Ovary (tissue), 9 donors: ENCODE results near the gene DGKG. TPM values are rescaled to one million over a fixed set of nuclear protein-coding genes. Genes with fewer than 3 reads are reported as not detected.

ENCODE experiments used
- DNase-seq, 5 donors: peaks; one replicate each; pipeline ENCODE4 v3.0.0-alpha.2; 2019 to 2020
- H3K27ac ChIP-seq, 2 donors: fragments of 200-600 bp; one replicate each; pipeline versions ENCODE4 v1.5.1 to v1.8.0; 2019 to 2022
- H3K27me3 ChIP-seq: fragments of 200-600 bp; one replicate; pipeline ENCODE4 v1.8.0; 2022
- H3K36me3 ChIP-seq: fragments of 200-600 bp; sonication (generic); one replicate; pipeline ENCODE4 v1.5.1; 2019
- H3K4me1 ChIP-seq: one replicate; pipeline ENCODE4 v1.8.1; 2013; ENCODE audit warnings: mild to moderate bottlenecking, moderate library complexity; ENCODE audit not compliant: insufficient read depth
- H3K4me3 ChIP-seq: fragments of 200-600 bp; sonication (generic); one replicate; pipeline ENCODE4 v1.5.1; 2017
- H3K9me3 ChIP-seq, 2 donors: fragments of 200-600 bp in 1 of 2; sonication (generic) in 1 of 2; one replicate each; pipeline versions ENCODE4 v1.5.1 to v1.8.1; 2013 to 2019; ENCODE audit warnings: mild to moderate bottlenecking in 1 of 2, moderate library complexity in 1 of 2
- EP300 ChIP-seq: sonication (generic); formaldehyde crosslinking; IDR thresholded peaks from one replicate; pipeline ENCODE4 v1.6.1; 2017; ENCODE audit warnings: antibody characterized with exemption
- POLR2A ChIP-seq: fragments of 450-650 bp; IDR thresholded peaks from one replicate; pipeline ENCODE4 v1.6.1; 2017; ENCODE audit warnings: antibody characterized with exemption, mild to moderate bottlenecking, moderate library complexity
- WGBS, 3 donors: extraction: QIAGEN DNeasy Blood & Tissue Kit in 1 of 3; methylation state at CpG; one replicate each; pipeline versions ENCODE4 v1.1.5 to v1.1.7; 2013 to 2017; 5-methylcytosine and 5-hydroxymethylcytosine counted together
- intact Hi-C, 4 donors: fragments of 100-400 bp; cut with DNase I; formaldehyde crosslinking; loops; one replicate each; pipeline versions ENCODE4 v1.11.0 to v1.15.1; 2022 to 2023
- polyA plus RNA-seq, 2 donors: library from polyadenylated mRNA; stranded (reverse); fragments of 200-250 nt in 1 of 2; fragments of 350-450 nt in 1 of 2; fragmentation: Illumina TruSeq in 1 of 2; extraction: RNeasy Lipid Tissue Mini Kit (QIAGEN cat#74804) in 1 of 2; gene quantifications; one replicate each; pipeline ENCODE4 v1.2.3, GENCODE V29; 2013 to 2014
- total RNA-seq, 7 donors: library from RNA; depleted of rRNA in 2 of 7; stranded (reverse); fragments of >200 nt in 2 of 7; fragmentation: NEBNext Ultra II Directional in 3 of 7; extraction: Animal tissue kit (Norgen Biotek cat#: 25700) in 3 of 7; gene quantifications; one replicate each; pipeline versions ENCODE4 v1.1.0 to v1.2.4, GENCODE V29; 2016 to 2023
- TF ChIP-seq, protein P1 (sequence below), 3 donors: fragments of 450-650 bp in 2 of 3; fragments of 200-600 bp in 1 of 3; IDR thresholded peaks; one replicate each; pipeline versions ENCODE4 v1.5.1 to v1.8.0; 2016 to 2022; ENCODE audit warnings: antibody characterized with exemption in 3 of 3, mild to moderate bottlenecking in 1 of 3
- donor health status: DM: no; HTN: no; CAD: no; lungs with moderate emphysema.
- donor health status: DM: no; HTN: no; CAD: no.
- donor health status: Bipolar disorder and iron deficiency.
- donor health status: DM: yes; HTN: yes; CAD: no.
- donor health status: DM: no; HTN: no; CAD: no.
- donor health status: DM: yes; HTN: yes; CAD: no.

Gene DGKG
- total and polyA plus RNA-seq, 9 donors: 1.0 to 7.0 (median 4.1) TPM

DNA sequence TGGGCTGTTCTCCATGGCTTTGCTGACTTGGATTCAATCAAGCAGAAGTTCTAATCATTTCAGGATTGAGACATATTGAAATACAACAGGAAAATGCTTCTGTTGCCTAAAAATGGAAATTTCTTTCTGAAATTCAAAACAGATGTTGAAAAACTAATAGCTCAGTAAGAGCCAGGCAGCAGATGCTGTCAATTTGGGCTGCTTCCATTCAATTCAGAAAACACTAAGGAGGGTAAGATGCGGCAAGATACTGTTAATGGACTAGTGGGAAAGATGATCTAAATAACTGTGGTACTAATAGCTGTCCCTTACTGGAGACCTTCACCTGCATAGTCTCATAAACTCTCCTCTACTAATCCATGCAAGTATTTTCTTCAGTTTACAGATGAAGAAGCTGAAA is 53.5 kb downstream of the DGKG start:
- Histone ChIP-seq H3K27ac (no peak overlapping the region), H3K36me3 (no peaks in the 10 kb centered on the region), H3K27me3 (no peaks in the 10 kb centered on the region), H3K9me3 (no peaks in the 10 kb centered on the region), H3K4me1 (no peaks in the 10 kb centered on the region), H3K4me3 (no peak overlapping the region)
- DNase-seq: no peak
- intact Hi-C loops: no loop called here
- 79 to 94% (median 92%) methylated on average over 1 of the region's 1 CpG for WGBS, 3 donors
- TF ChIP-seq, protein P1, sequence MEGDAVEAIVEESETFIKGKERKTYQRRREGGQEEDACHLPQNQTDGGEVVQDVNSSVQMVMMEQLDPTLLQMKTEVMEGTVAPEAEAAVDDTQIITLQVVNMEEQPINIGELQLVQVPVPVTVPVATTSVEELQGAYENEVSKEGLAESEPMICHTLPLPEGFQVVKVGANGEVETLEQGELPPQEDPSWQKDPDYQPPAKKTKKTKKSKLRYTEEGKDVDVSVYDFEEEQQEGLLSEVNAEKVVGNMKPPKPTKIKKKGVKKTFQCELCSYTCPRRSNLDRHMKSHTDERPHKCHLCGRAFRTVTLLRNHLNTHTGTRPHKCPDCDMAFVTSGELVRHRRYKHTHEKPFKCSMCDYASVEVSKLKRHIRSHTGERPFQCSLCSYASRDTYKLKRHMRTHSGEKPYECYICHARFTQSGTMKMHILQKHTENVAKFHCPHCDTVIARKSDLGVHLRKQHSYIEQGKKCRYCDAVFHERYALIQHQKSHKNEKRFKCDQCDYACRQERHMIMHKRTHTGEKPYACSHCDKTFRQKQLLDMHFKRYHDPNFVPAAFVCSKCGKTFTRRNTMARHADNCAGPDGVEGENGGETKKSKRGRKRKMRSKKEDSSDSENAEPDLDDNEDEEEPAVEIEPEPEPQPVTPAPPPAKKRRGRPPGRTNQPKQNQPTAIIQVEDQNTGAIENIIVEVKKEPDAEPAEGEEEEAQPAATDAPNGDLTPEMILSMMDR (IDR thresholded peaks at IDR 0.05): no peak
- TF ChIP-seq EP300 (no peak), POLR2A (no peak)

- intact Hi-C loops: no loop called here
- WGBS, 3 donors: 50 to 60% (median 60%) methylated on average over 3 of the region's 3 CpGs
- DNase-seq: no peak
- TF ChIP-seq, protein P1 (IDR thresholded peaks at IDR 0.05): no peak
- TF ChIP-seq EP300 (no peak), POLR2A (no peak)
- Histone ChIP-seq H3K27me3 (no peaks in the 10 kb centered on the region), H3K9me3 (no peaks in the 10 kb centered on the region), H3K4me3 (no peak overlapping the region), H3K4me1 (no peaks in the 10 kb centered on the region), H3K36me3 (no peaks in the 10 kb centered on the region), H3K27ac (no peak overlapping the region)
Observed at GRCh38 chr3:186307594-186308221, 54.3 kb downstream of the DGKG start.

- no peak for DNase-seq
- H3K4me3 ChIP-seq: no peak overlapping the region
- no peaks in the 10 kb centered on the region for H3K36me3 ChIP-seq
- intact Hi-C loops: no loop called here
- 60 to 74% (median 64%) methylated on average over 2 of the region's 2 CpGs for WGBS, 3 donors
- H3K27ac ChIP-seq: no peak overlapping the region
- no peaks in the 10 kb centered on the region for H3K4me1 ChIP-seq
- TF ChIP-seq POLR2A (no peak), EP300 (no peak)
- TF ChIP-seq, protein P1 (IDR thresholded peaks at IDR 0.05): no peak
- H3K9me3 ChIP-seq: no peaks in the 10 kb centered on the region
- H3K27me3 ChIP-seq: no peaks in the 10 kb centered on the region
Observed at GRCh38 chr3:186305286-186305685, 56.7 kb downstream of the DGKG start.

DNA sequence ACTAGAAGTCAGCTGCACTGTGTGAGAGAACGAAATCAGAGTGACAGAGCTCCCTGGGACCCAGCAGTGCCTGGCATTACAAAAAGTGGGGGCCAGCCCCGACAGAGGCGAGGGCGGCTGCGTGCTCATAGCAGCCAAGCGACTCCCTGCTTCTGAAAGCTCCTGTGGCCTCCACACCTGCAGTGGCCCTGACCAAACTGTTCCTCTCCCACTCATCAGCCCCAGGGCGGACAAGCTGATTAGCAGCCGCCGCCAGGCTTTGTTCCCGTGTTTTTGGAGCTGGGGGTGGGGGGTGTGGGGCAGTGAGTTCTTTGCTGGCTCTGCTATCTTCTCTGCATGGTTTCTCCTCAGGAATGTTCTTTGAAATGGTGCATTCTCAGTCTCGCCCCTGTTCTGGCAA is 58.1 kb downstream of the DGKG start:
- Histone ChIP-seq H3K4me1 (no peaks in the 10 kb centered on the region), H3K27me3 (no peaks in the 10 kb centered on the region), H3K4me3 (no peak overlapping the region), H3K9me3 (no peaks in the 10 kb centered on the region), H3K27ac (no peak overlapping the region), H3K36me3 (no peaks in the 10 kb centered on the region)
- no peak for TF ChIP-seq EP300
- TF ChIP-seq, protein P1 (IDR thresholded peaks at IDR 0.05): no peak
- no peak for TF ChIP-seq POLR2A
- 7 to 16% (median 16%) methylated on average over 10 to 11 of the region's 11 CpGs for WGBS, 3 donors
- no peak for DNase-seq
- intact Hi-C loops: no loop called here
